AG04450 (cell line): Measurements from ENCODE around the gene GRID1. TPM values are rescaled to one million over a fixed set of nuclear protein-coding genes. Genes with fewer than 3 reads are reported as not detected.

ENCODE experiments used
- CTCF ChIA-PET: fragments of 300-600, 350-600 bp; formaldehyde crosslinking; extraction: SDS; loops from one replicate; lab custom pipeline; 2022; ENCODE audit warnings: antibody characterized with exemption, inconsistent platforms; lab: Charles Lee
- POLR2A ChIA-PET: fragments of 350-600 bp; formaldehyde crosslinking; extraction: SDS; loops from one replicate; lab custom pipeline; 2021; ENCODE audit warnings: antibody characterized with exemption, inconsistent platforms; lab: Yijun Ruan, JAX
- DNase-seq: peaks from one replicate; pipeline ENCODE4 v3.0.0-alpha.2; 2011; ENCODE audit warnings: low read depth, low spot score
- H3K27ac ChIP-seq: one replicate; pipeline ENCODE4 v1.5.1; 2012; ENCODE audit warnings: low read depth, low read length, control low read depth
- H3K27me3 ChIP-seq: one replicate; pipeline ENCODE4 v1.6.0; 2012; ENCODE audit warnings: low read length; ENCODE audit not compliant: control insufficient read depth, insufficient read depth
- H3K4me3 ChIP-seq: 2 replicates; pipeline ENCODE4 v1.5.1; 2011; ENCODE audit warnings: mild to moderate bottlenecking, low read depth, low read length, control low read depth
- H3K9me3 ChIP-seq: 2 replicates; pipeline ENCODE4 v1.5.1; 2012; ENCODE audit warnings: low read length; ENCODE audit not compliant: control insufficient read depth, insufficient read depth
- CTCF ChIP-seq: IDR thresholded peaks from 2 replicates; pipeline ENCODE4 v1.5.1; 2011; ENCODE audit warnings: low read depth, low read length, control low read depth, inconsistent platforms
- polyA plus RNA-seq: library from polyadenylated mRNA; depleted of rRNA; stranded (reverse); fragments of >200 nt; gene quantifications from 2 replicates; pipeline ENCODE4 v1.2.3, GENCODE V29; 2011

The GRID1 gene
- polyA plus RNA-seq, 1 experiment: not detected

GRCh38 chr10:86399879-86400704 is 33.5 kb upstream of the GRID1 start:
- peak; percentile 88 for DNase-seq
- peak overlapping the region; percentile 66 for H3K4me3 ChIP-seq
- ChIA-PET POLR2A (interaction anchor here (0.8 to 1.3 kb wide), 3 partner anchors 11 to 288 kb away, joined by 3 to 8 read pairs (median 3); no protein-coding TSS in a partner anchor), CTCF (interaction anchor here (0.5 to 4.3 kb wide), 31 partner anchors 9 to 570 kb away, joined by 3 to 46 read pairs (median 4); partner anchors contain the start of gene WAPL)
- H3K9me3 ChIP-seq: peaks cover 3% of the 10 kb centered on the region; the same call in 1 of the 2 replicates
- TF ChIP-seq CTCF: peak; percentile 93
- peak overlapping the region; percentile 21 for H3K27ac ChIP-seq
- H3K27me3 ChIP-seq: no peaks in the 10 kb centered on the region

GRCh38 chr10:86399514-86399878 is 32.9 kb upstream of the GRID1 start:
- CTCF ChIA-PET: interaction anchor here (0.8 to 4.3 kb wide), 15 partner anchors 8 to 570 kb away, joined by 3 to 46 read pairs (median 4); partner anchors contain the start of gene WAPL
- peaks cover 3% of the 10 kb centered on the region; the same call in 1 of the 2 replicates for H3K9me3 ChIP-seq
- H3K27ac ChIP-seq: peak overlapping the region; percentile 21
- no peak for DNase-seq
- H3K4me3 ChIP-seq: peak overlapping the region; percentile 66; the same call in 1 of the 2 replicates
- H3K27me3 ChIP-seq: no peaks in the 10 kb centered on the region
- no peak for TF ChIP-seq CTCF
- POLR2A ChIA-PET: interaction anchor here (0.8 to 1.3 kb wide), 3 partner anchors 11 to 288 kb away, joined by 3 to 8 read pairs (median 3); no protein-coding TSS in a partner anchor

GRCh38 chr10:86397120-86397519 is 30.5 kb upstream of the GRID1 start:
- ChIA-PET CTCF (interaction anchor here (1.0 kb wide), 1 partner anchor 188 kb away, joined by 3 read pairs; no protein-coding TSS in a partner anchor), POLR2A (no interaction called here)
- H3K9me3 ChIP-seq: peaks cover 3% of the 10 kb centered on the region; the same call in 1 of the 2 replicates

GRCh38 chr10:86393862-86394455 is 27.4 kb upstream of the GRID1 start:
- Histone ChIP-seq H3K27me3 (peaks cover 26% of the 10 kb centered on the region), H3K9me3 (no peaks in the 10 kb centered on the region; the same call in 1 of the 2 replicates), H3K4me3 (no peak overlapping the region), H3K27ac (no peak overlapping the region)
- CTCF ChIA-PET: no interaction called here
- TF ChIP-seq CTCF: no peak
- DNase-seq: no peak
- POLR2A ChIA-PET: no interaction called here

More at GRCh38 chr10:86397120-86397519, 30.5 kb upstream of the GRID1 start:
- TF ChIP-seq CTCF: no peak
- Histone ChIP-seq H3K27me3 (peaks cover 5% of the 10 kb centered on the region), H3K4me3 (no peak overlapping the region), H3K27ac (no peak overlapping the region)
- no peak for DNase-seq
